LNCAP (cell line): ENCODE measurements around the gene TRAF3.

Experiments
- TF ChIP-seq, protein P1 (sequence below): fragments of 450-650 bp; IDR thresholded peaks from 2 replicates; pipeline ENCODE4 v1.5.1; 2017; ENCODE audit warnings: mild to moderate bottlenecking

The TRAF3 gene

DNA sequence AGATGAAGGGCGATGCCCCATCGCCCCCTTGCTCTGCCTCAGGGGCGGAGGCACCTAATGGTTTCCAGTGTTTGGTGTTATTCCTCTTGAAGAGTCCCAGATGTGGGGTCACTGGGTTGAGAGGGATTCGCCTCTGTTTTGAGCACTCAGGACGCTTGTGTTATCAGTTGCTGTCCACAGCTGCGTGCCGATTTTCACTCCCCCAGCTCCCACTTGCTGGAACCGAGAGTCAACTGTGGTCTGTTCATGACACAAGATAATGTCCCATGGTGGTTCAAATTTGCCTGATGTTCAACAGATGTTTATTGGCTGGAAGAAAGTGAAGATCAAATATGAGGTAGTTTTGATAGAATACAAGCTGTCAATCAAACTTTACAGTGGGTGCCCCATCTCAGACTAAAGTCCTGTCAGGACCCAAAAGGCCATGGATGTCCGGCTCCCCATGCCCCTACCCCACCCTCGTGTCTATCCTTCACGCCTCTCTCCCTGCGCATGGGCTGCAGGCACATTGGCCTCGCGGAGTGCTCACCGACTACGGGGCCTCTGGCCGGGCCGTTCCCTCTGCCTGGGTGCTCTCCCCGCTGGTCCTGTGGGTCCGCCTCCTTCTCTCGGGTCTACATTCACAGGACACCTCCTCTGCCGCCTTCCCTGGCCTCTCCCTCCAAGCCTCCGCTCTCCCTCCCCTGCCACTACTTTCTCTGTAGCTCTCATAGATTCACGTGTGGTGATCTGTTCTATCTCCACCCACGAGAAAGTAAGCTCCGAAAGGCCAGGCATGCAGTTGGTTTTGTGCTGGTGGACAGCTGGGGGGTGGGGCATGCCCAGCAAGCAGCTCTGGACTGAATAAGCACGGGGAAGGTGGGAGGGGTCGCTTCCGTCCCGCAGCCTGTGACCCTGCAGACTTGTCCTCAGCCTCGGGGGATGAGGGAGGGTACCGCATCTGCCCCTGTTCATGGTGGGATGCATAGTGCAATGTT, 6.8 kb upstream of the TRAF3 start:
- TF ChIP-seq, protein P1, sequence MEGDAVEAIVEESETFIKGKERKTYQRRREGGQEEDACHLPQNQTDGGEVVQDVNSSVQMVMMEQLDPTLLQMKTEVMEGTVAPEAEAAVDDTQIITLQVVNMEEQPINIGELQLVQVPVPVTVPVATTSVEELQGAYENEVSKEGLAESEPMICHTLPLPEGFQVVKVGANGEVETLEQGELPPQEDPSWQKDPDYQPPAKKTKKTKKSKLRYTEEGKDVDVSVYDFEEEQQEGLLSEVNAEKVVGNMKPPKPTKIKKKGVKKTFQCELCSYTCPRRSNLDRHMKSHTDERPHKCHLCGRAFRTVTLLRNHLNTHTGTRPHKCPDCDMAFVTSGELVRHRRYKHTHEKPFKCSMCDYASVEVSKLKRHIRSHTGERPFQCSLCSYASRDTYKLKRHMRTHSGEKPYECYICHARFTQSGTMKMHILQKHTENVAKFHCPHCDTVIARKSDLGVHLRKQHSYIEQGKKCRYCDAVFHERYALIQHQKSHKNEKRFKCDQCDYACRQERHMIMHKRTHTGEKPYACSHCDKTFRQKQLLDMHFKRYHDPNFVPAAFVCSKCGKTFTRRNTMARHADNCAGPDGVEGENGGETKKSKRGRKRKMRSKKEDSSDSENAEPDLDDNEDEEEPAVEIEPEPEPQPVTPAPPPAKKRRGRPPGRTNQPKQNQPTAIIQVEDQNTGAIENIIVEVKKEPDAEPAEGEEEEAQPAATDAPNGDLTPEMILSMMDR = no peak

DNA sequence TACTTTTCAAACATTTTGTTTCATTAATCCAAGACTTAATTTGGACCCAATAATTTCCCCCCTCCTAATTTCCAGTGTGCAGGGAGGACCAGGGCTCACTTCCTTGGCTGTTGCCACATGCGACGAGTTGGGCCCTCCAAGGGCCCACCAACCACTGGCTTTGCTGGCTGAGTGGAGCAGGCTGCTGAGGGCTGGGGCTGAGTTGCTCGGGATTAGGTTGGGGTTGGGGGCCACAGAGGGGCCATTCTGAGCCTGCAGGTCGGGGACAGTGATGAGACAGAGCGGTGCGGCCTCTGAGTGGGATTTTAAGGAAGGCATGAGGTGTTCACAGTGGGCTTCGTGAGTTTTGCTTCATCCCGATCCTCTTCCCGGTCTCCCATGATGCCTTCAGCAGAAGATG, 6.1 kb upstream of the TRAF3 start:
- TF ChIP-seq, protein P1 = no peak

DNA sequence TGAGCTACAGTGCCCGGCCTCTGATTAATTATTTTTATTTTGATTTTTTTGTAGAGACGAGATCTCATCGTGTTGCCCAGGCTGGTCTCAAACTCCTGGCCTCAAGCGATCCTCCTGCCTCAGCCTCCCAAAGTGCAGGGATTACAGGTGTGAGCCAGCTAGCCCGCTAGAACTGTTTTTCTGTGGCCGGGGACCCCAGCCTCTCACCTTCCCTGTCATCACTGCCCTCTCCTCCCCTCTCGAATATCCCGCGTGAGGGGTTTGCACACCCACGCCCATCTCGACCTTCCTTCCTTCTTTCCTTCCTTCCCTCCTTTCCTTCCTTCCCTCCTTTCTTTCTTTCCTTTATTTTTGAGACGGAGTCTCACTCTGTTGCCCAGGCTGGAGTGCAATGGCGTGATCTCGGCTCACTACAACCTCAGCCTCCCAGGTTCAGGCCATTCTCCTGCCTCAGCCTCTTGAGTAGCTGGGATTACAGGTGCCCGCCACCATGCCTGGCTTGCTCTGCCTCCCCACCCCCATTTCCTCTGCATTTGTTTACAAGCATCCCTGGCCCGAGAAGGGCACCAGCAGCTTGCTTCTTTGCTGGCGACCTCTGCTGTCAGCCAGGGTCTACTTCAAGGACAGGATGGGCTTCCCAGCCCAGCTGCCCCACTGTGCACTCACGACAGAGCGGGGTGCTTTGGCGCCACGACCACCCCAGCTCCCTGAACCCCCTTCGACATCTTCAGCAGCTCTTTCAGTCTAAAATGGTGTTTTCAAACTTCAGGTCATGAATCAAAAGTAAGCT, 4.3 kb upstream of the TRAF3 start:
- TF ChIP-seq, protein P1 = no peak; the same call in 1 of the 2 replicates

DNA sequence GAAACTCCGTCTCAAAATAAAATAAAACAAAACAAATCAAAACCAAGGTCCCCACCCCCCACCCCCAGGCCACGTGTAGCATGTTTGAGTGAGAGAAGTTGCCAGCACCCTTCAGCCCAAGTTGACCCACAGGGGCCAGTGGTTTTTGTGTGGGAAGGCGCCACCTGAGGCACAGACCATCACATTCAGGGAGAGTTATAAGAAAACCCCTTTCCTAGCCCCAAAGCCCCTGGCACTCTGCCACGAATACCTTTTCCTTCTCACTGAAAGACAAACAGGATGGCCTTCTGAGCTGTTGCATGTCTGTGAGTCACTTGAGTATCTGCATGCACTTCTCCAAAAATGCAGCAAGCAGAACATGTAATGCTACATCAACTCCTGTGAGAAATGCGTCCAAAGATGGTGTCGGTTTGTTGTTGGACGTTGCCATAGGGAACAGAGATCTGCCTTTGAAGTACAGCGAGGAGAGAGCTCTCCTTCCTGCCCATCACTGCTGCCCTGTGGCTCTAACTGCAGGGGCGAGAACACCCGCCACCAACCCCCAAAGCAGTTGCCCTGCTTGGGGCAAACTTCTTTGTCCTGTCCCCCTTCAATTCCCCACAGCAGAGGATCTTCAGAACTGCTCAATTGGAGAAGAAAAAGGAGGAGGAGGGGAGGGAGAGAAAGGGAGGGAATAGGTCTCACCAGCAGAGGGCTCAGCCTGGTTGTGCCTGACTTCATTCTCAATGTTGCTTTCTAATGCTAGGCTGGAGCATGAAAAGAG, 2.7 kb upstream of the TRAF3 start:
- TF ChIP-seq, protein P1 = peak; percentile 68

DNA sequence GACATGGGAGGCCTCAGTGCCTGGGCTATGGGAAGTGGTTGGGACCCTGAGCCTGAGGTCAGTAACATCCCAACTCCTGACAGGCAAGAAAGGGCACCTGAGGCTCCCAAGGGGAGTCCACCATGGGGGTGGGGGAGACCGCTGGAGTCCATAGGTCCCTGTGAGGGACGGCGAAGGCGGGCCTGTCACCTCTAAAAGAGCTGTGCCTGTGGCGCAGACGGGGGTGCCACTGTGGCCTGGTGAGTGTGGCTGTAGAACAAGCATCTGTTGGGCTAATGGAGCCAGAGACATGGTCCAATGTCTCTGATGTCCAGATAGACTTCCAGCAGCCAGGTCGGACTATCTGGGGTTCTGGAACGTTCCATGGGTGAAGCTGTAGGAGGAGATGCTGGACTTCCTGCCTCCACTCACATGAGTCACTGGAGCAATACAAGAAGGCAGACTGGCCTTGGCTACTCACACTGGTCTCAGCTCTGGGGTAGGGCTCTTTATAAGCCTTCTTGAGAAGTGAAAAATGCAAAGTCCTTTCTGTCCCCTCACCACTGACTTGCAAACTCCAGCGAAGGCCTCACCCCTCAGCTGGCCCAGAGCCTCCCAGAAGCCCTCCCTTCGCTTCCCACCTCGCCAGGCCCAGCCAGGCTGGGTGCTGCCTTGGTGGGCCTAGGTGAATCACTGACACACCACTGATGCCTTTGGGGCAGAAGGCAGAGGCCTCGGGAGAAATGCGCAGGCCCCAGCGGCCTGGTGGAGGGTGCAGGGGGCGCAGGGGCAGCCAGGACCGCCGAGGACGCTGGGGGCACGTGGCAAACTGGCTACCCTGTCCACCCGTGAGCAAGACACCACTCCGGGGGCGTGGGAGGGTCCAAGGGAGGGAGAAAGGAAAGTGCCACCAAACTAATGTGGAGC, 1.1 kb upstream of the TRAF3 start:
- TF ChIP-seq, protein P1 = no peak

DNA sequence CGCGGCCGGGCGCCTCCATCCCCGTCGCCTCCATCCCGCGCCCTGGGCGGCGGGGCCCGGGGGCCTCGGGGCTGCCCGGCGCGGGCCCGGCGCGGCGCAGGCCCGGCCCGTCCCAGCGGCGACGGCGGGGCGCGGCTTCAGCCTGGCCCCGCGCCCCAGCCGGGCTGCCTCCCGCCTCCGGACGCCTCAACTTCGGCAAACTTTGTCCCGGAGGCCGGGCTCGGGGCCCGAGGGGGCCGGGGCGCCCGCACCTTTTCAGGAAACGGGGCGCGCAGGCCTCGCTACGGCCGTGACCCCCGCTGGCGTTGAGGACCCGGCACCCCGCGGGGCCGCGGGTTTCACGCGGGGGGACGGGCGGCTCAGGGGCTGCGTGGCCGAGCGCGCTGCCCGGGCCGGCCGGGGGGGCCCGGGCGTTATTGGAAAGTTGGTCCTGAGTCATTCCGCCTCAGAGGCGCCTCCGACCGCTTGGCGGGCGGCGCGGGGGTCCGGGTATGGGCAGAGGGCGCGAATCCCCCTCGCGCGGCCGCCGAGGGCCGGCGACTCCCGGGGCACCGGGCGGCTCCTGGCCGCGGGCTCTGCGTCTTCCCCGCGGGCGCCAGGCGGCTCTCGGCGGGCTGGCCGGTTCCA, 575 bp downstream of the TRAF3 start:
- TF ChIP-seq, protein P1 = no peak
